LNCAP (cell line): ENCODE measurements around the gene CDC26.

Source experiments
- TF ChIP-seq, protein P1 (sequence below): fragments of 450-650 bp; IDR thresholded peaks from 2 replicates; pipeline ENCODE4 v1.5.1; 2017; ENCODE audit warnings: mild to moderate bottlenecking

CDC26 gene

GRCh38 chr9:113219186-113219936 is 56.0 kb downstream of the CDC26 start:
- TF ChIP-seq, protein P1, sequence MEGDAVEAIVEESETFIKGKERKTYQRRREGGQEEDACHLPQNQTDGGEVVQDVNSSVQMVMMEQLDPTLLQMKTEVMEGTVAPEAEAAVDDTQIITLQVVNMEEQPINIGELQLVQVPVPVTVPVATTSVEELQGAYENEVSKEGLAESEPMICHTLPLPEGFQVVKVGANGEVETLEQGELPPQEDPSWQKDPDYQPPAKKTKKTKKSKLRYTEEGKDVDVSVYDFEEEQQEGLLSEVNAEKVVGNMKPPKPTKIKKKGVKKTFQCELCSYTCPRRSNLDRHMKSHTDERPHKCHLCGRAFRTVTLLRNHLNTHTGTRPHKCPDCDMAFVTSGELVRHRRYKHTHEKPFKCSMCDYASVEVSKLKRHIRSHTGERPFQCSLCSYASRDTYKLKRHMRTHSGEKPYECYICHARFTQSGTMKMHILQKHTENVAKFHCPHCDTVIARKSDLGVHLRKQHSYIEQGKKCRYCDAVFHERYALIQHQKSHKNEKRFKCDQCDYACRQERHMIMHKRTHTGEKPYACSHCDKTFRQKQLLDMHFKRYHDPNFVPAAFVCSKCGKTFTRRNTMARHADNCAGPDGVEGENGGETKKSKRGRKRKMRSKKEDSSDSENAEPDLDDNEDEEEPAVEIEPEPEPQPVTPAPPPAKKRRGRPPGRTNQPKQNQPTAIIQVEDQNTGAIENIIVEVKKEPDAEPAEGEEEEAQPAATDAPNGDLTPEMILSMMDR = no peak
